Measurements from ENCODE around the gene TXNDC11.

TXNDC11 gene

GRCh38 chr16:11755022-11755760 is 12.5 kb upstream of the TXNDC11 start:
- no peak for DNase-seq (ENCODE audit: low read depth, low spot score)

GRCh38 chr16:11752856-11753255 is 10.2 kb upstream of the TXNDC11 start:
- DNase-seq (ENCODE audit: low read depth, low spot score): no peak

- DNase-seq (ENCODE audit: low read depth, low spot score): no peak
These were observed 7.4 kb upstream of the TXNDC11 start for GRCh38 chr16:11750056-11750455.

GRCh38 chr16:11748404-11749254 is 6.0 kb upstream of the TXNDC11 start:
- DNase-seq (ENCODE audit: low read depth, low spot score): no peak

- no peak for DNase-seq (ENCODE audit: low read depth, low spot score)
These were observed 5.3 kb upstream of the TXNDC11 start for GRCh38 chr16:11747949-11748403.

- no peak for DNase-seq (ENCODE audit: low read depth, low spot score)
These were observed 1.4 kb upstream of the TXNDC11 start for GRCh38 chr16:11744075-11744470.

- no peak for DNase-seq (ENCODE audit: low read depth, low spot score)
These were observed 834 bp upstream of the TXNDC11 start for GRCh38 chr16:11743308-11744074.

- no peak for DNase-seq (ENCODE audit: low read depth, low spot score)
These were observed 543 bp downstream of the TXNDC11 start for GRCh38 chr16:11742093-11742535.

- no peak for DNase-seq (ENCODE audit: low read depth, low spot score)
These were observed 2.1 kb downstream of the TXNDC11 start for GRCh38 chr16:11740567-11740966.

GRCh38 chr16:11738742-11739544 is 3.7 kb downstream of the TXNDC11 start:
- no peak for DNase-seq (ENCODE audit: low read depth, low spot score)

GRCh38 chr16:11737713-11738112 is 4.9 kb downstream of the TXNDC11 start:
- DNase-seq (ENCODE audit: low read depth, low spot score): no peak

GRCh38 chr16:11736903-11737302 is 5.8 kb downstream of the TXNDC11 start:
- DNase-seq (ENCODE audit: low read depth, low spot score): no peak

GRCh38 chr16:11735787-11736186 is 6.9 kb downstream of the TXNDC11 start:
- DNase-seq (ENCODE audit: low read depth, low spot score): no peak

GRCh38 chr16:11734653-11735043 is 8.0 kb downstream of the TXNDC11 start:
- DNase-seq (ENCODE audit: low read depth, low spot score): no peak

- no peak for DNase-seq (ENCODE audit: low read depth, low spot score)
These were observed 8.5 kb downstream of the TXNDC11 start for GRCh38 chr16:11734025-11734652.

- DNase-seq (ENCODE audit: low read depth, low spot score): no peak
These were observed 11.4 kb downstream of the TXNDC11 start for GRCh38 chr16:11731222-11731621.

- DNase-seq (ENCODE audit: low read depth, low spot score): no peak
These were observed 12.9 kb downstream of the TXNDC11 start for GRCh38 chr16:11729787-11730186.

- DNase-seq (ENCODE audit: low read depth, low spot score): no peak
These were observed 14.7 kb downstream of the TXNDC11 start for GRCh38 chr16:11727796-11728543.

- no peak for DNase-seq (ENCODE audit: low read depth, low spot score)
These were observed 16.6 kb downstream of the TXNDC11 start for GRCh38 chr16:11726008-11726407.

GRCh38 chr16:11725457-11725856 is 17.2 kb downstream of the TXNDC11 start:
- no peak for DNase-seq (ENCODE audit: low read depth, low spot score)

Measured in ELF-1 (cell line).